MM.1S (cell line): Measurements from ENCODE around the gene BMP7.

Experiments
- EZH2 ChIP-seq: fragments of 300-600 bp; sonication (generic); optimal IDR thresholded peaks from 2 replicates; pipeline ENCODE3; 2017; ENCODE audit warnings: low read depth, mild to moderate bottlenecking, antibody characterized with exemption, low read length, mixed read lengths
- EZH2phosphoT487 ChIP-seq: fragments of 300-600 bp; sonication (generic); IDR thresholded peaks from 2 replicates; pipeline ENCODE4 v1.6.1; 2018; ENCODE audit warnings: antibody characterized with exemption, low read length
- TF ChIP-seq, protein P1 (sequence below): fragments of 300-600 bp; sonication (generic); IDR thresholded peaks from 2 replicates; pipeline ENCODE4 v1.5.1; 2016; ENCODE audit warnings: antibody characterized with exemption, low read length, mixed read lengths

DNA sequence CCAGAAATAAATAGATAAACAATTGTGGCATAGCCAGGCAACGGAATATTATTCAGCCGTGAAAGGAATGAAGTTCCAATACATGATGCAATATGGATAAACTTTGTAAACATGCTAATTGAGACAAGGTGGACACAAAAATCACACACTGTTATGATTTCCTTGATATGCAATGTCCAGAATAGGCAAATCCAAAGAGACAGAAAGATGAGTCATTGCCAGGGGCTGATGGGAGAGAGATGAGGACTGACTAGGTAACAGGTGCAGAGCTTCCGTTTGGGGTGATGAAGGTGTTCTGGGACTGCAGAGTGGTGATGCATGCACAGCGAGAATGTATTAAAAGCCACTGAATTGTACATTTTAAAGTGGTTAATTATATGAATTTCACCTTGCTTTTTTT lies 32.0 kb upstream of the BMP7 start:
- TF ChIP-seq, protein P1, sequence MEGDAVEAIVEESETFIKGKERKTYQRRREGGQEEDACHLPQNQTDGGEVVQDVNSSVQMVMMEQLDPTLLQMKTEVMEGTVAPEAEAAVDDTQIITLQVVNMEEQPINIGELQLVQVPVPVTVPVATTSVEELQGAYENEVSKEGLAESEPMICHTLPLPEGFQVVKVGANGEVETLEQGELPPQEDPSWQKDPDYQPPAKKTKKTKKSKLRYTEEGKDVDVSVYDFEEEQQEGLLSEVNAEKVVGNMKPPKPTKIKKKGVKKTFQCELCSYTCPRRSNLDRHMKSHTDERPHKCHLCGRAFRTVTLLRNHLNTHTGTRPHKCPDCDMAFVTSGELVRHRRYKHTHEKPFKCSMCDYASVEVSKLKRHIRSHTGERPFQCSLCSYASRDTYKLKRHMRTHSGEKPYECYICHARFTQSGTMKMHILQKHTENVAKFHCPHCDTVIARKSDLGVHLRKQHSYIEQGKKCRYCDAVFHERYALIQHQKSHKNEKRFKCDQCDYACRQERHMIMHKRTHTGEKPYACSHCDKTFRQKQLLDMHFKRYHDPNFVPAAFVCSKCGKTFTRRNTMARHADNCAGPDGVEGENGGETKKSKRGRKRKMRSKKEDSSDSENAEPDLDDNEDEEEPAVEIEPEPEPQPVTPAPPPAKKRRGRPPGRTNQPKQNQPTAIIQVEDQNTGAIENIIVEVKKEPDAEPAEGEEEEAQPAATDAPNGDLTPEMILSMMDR, result no peak
- TF ChIP-seq EZH2 (no peak), EZH2phosphoT487 (no peak)
